Measurements from ENCODE around the gene TRIM31.

Gene TRIM31

GRCh38 chr6:30113003-30113759 is at the start of gene TRIM31:
TSS of gene TRIM31 (minus strand) at chr6:30113090. CDS start at chr6:30112805, 285 bp downstream.
- no peak for FAIRE-seq

DNA sequence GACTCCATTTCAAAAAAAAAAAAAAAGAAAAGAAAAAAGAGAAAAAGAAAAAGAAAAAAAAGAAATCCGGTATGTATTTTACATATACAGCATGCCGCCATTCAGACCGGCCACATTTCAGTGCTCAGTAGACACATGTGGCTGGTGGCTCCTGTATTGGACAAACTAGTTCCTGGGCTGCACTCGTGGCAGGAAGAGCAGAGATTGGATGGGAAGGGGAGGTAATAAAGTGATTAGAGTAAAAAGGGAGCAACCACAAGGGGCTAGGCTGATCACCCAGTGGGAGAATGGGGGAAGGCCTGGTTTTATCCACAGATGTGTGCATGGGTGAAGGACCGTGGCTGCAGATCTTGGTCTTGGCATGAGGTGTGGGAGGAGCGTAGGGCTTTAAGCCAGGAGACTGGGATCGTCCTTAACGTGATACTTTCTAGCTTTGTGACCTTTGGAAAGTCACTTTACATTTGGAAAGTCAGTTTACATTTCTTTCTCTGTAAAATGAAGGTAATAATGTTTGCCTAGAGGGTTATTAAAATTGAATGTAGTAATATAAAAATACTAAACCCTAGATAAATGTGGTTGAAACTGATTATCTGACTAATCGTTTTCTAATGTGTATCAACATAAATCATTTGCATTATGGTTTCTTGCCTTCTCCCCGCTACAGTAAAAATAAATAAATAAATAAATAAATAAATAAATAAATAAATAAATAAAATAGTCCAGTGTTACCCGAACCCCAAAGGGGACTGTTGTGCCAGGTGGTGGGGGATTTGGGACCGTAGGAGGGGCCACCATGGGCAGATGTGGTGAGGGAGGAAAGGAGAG is 49.6 kb upstream of the TRIM31 start:
- no peak for FAIRE-seq

DNA sequence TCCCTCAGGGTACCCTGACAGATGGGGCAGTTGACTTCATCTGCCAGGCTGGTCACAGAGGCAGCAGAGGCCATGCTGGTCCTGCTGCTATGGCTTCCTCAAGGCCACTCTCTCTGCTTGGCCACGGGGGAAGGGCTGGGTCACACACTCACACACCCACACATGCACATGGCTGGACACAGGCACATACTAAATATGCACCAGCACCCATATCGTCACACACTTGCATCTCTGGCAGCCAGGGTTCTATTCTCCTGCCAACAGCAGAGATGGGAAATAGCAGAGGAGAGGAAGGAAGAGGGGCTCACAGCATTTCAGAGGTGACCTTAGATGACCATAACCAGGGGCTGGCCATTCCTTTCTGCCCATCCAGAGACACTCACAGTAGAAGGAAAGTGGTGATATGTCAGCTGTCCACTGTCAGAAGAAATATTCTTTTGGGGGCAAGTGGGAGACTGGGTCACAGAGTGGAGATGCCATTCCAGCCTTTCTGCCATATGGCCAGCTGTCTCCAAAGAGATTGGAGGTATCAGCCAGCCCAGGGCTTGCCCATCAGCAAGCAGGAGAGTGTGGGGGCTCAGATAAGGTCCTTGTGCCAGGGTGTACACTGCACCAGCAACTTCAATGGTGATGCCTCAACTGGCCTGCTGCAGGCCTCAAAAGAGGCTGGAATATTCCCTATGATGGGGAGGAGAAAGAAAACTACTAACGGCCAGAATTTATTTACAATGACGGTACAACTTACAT is 48.1 kb upstream of the TRIM31 start, which contains the start of gene TRIM10:
TSS of gene TRIM10 (minus strand) at position 427 of the 747 bp plus-strand sequence. CDS start at position 74, 353 bp downstream.
- FAIRE-seq: no peak

DNA sequence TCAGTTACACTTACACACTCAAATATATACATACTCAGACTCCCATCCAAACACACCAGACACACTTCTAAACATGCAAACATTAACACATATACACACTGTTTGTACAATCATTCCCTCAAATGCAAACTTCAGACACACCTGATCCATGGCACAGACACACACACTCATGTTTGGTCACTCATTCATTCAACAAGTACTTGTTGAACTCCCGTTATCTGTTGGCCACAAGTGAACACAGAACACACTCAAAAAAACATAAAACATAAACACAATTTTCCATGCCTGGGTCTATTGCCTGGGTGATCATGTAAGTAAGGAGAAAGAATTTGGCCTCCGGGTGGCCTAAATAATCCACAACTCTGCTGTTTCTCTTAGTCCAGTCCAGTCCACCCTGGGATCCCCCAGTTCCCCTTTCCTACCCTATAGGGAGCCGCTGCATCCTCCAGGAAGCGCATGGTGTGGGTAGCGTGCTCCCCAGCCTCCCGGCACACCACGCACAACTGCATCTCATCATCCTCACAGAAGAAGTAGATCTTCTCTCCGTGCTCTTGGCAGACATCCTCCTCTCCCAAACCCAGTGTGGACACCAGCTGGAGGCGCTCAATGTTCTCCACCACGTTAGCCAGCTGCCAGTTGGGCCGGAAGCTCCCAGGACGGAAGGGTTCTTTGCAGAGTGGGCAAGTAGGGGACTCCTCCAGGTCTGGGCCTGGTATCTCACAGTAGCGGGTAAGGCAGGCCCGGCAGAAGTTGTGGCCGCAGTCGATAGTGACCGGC is 47.3 kb upstream of the TRIM31 start:
- FAIRE-seq: no peak

- no peak for FAIRE-seq
These were observed 45.7 kb upstream of the TRIM31 start for GRCh38 chr6:30158475-30159040.

- FAIRE-seq: no peak
These were observed 45.1 kb upstream of the TRIM31 start for GRCh38 chr6:30157999-30158398.

GRCh38 chr6:30157581-30157980 is 44.7 kb upstream of the TRIM31 start:
- FAIRE-seq: no peak

- FAIRE-seq: no peak
These were observed 43.9 kb upstream of the TRIM31 start for GRCh38 chr6:30156774-30157173.

GRCh38 chr6:30156262-30156599 is 43.3 kb upstream of the TRIM31 start:
- FAIRE-seq: no peak

- no peak for FAIRE-seq
These were observed 42.8 kb upstream of the TRIM31 start for GRCh38 chr6:30155520-30156261.

- no peak for FAIRE-seq
These were observed 42.0 kb upstream of the TRIM31 start for GRCh38 chr6:30154709-30155519.

GRCh38 chr6:30154061-30154460 is 41.2 kb upstream of the TRIM31 start:
- no peak for FAIRE-seq

GRCh38 chr6:30152910-30153610 is 40.2 kb upstream of the TRIM31 start:
- FAIRE-seq: no peak

DNA sequence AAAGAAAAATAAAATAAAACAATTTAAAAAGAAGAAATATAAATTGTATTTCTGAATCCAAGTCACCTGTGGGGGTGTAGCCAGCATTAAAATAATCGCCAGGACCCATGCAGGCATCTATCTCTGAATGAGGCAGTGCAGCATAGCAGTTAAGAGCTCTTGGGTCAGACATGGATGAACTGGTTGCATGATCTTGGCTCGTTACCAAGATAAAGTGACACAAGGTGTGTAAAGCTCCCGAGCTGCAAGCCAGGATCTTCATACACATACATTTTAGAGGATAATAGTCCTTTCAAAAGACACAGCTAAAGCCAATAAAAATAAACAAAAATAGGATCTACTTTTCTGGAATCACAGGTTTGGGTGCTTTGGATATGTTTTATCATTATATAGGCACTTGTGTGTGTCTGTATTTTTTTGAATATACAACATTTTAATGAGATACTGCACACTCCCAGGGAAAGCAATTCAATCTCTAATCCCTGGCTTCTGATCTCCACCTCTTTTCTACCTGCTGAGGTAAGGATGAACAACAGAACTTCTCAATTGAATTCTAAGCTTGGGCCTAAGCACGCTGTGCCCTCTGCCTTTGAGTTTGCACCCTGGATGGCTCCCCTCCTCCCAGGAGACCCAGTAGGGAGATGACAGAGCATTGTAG is 39.3 kb upstream of the TRIM31 start:
- no peak for FAIRE-seq

- no peak for FAIRE-seq
These were observed 38.7 kb upstream of the TRIM31 start for GRCh38 chr6:30151580-30151979.

DNA sequence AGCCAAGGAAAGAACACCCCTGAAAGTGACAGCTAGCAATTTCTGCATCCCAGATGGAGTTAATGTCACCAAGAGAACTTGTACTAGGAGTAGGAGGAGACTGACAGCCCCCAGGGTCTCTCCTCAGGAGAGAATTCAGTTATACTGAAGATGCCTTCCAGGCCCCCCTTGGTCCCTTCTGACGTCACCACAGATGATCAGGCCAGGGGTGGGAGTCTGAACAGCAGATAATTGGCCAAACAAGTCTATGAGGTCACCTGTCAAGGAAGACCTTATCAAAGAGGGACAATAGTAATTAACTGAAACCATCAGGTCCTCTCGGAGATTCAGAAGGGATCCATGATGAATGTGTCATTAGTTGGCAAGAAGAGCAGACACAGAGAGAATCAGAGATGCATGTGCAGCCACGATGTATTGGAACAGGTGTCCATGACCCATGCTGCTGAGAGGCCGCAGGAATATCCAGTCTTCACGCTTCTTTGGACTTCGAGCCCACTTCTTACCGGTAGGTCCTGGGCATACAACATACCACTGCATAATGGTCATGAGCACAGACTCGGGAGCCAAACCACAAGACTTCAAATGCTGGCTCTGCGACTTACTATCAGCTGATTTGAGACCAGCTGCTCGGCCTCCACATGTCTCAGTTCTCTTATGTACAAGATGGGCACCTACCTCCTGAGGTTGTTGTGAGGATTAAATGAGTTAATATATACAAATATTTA is 37.9 kb upstream of the TRIM31 start:
- FAIRE-seq: no peak

DNA sequence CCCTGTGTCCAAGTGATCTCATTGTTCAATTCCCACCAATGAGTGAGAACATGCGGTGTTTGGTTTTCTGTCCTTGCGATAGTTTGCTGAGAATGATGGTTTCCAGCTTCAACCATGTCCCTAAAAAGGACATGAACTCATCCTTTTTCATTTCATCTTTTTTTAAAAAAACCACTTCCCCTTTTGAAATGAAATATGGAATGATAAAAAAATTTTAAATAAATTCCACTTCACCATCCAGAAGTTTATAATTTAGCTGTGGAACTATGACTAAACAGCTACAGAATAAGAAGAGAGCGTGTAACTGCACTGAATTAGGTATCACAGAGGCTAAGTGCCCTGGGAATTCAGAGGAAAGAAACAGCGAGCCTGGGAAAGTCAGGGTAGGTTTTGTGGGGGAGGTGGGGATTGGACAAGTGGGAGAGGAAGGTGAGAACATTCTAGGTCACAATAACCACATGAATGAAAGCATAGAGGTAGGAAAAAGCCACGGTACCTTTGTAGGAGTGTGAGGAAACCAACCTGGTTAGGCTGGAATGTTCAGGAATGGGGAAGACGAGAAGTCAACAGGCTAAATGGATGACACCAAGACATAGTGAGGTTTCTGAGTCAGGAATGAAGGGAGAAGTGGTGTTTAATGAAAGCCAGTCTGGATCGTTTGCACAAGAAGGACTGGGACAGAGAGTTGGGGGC is 37.1 kb upstream of the TRIM31 start:
- FAIRE-seq: no peak

- FAIRE-seq: no peak
These were observed 36.3 kb upstream of the TRIM31 start for GRCh38 chr6:30149234-30149633.
